ENCODE data around the gene CLSTN2.

CLSTN2 gene

GRCh38 chr3:140006331-140006730 lies 71.3 kb downstream of the CLSTN2 start:
- no peak for DNase-seq (ENCODE audit: low read depth, low spot score)

- DNase-seq (ENCODE audit: low read depth, low spot score), result no peak
These were observed 72.1 kb downstream of the CLSTN2 start for GRCh38 chr3:140007081-140007480.

- no peak for DNase-seq (ENCODE audit: low read depth, low spot score)
These were observed 73.2 kb downstream of the CLSTN2 start for GRCh38 chr3:140007911-140008869.

- DNase-seq (ENCODE audit: low read depth, low spot score), result no peak
These were observed 75.4 kb downstream of the CLSTN2 start for GRCh38 chr3:140010391-140010790.

DNA sequence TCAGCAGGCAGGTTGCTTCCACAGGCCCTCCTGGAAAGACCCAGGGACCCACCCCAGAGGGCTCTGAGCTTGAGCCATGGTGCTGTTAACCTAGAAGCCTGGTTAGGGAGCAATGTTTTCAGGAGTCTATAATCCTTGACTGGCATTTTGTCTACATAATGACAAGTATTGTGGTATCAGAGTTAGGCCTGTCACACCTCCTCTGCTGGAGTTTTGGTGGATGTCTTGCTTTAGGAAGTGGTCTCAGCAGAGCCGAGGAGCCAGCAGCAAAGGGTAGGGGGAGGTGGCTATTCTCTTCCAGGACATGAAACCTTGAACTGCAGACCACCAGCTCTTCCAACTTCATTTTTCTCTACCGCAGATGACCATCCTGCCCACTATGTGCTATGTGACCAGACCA lies 76.1 kb downstream of the CLSTN2 start:
- DNase-seq (ENCODE audit: low read depth, low spot score), result no peak

DNA sequence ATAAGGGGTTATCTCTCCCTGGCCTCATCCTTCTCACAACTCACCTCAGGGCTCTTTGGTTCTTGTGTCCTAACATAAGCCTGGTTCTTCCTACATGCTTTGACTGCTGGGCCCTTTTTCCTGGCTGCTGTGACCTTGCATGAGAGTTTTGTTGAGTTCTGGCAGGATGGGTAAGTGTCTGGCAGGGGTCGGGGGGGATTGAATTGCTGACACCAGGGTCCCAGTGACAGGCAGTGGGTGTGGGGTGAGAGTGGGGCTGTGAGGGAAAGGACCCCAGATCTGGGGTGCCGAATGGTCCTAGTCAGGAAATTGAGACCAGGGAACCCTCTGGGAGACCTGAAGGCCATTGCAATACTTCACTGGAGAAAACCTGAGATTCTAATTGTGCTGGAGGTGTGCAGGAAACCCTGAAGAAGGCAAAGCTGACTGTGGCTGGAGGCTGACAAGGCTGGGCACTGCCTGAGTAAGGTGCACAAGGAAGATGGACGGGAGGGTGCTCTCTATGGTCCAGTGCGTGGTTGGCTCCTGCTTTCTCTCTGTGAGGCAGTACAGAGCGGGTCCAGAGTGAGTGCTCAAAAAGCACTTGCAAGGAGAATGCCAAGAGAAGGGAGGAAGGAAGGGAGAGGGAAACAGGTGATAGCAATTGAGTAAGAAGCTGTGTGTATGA lies 76.8 kb downstream of the CLSTN2 start:
- DNase-seq (ENCODE audit: low read depth, low spot score), result no peak

DNA sequence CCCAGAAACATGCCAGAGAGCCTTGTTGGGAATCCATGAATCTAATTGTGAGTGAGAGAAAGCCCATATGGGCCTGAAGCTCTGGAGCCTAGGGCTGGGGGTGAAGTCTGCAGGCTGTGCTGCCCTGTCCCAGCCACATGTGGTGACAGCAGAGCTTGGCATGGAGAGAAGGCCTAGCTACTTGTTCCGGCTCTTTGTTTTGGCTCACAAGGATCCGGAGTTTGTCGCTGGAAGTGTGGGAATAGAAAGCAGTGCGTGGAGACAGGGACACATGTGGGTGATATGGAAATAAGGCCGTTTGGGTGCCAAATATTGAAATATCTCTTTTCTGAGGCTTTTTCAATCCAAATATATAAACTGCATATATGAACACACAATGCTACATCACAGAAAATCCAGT lies 78.2 kb downstream of the CLSTN2 start:
- DNase-seq (ENCODE audit: low read depth, low spot score), result no peak

- no peak for DNase-seq (ENCODE audit: low read depth, low spot score)
These were observed 80.0 kb downstream of the CLSTN2 start for GRCh38 chr3:140014831-140015495.

DNA sequence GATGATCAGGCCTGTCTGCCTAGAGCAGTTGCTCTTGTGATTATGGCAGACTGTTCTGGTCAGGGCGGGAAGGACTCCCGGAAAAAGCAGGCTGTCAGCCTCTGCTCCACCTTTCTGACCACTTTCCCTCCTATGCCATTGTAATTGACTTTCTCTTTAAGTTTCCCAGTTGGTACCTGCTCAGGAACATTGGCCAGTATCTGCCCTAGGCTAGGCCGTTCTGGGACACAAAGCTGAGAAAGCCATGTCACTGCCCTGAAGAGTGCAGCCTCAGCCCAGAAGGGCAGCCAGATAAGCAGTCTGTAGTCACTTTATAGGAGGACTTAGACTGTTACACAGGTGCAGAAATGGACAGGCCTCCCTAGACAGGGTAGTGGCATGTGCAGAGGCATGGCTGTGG lies 80.8 kb downstream of the CLSTN2 start:
- no peak for DNase-seq (ENCODE audit: low read depth, low spot score)

- no peak for DNase-seq (ENCODE audit: low read depth, low spot score)
These were observed 83.6 kb downstream of the CLSTN2 start for GRCh38 chr3:140018556-140018955.

DNA sequence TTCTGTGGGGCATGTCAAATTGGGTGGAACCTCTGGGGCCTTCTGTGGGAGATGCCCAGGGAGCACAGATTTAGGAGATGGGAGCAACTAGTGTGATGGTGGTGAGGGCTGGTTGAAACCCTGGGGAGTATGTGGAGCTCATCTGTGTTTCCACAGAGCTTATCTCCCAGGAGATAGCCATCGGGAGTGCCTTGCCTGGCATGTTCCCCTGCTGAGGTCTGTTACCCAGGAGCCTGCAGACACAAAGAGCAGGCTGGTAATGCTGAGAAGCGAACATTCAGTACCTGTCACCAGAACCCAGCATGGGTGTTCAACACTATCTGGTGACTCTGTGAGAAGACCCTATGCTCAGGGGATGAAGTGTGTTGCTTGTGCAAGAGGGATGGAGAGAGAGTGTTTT lies 85.0 kb downstream of the CLSTN2 start:
- DNase-seq (ENCODE audit: low read depth, low spot score), result no peak

DNA sequence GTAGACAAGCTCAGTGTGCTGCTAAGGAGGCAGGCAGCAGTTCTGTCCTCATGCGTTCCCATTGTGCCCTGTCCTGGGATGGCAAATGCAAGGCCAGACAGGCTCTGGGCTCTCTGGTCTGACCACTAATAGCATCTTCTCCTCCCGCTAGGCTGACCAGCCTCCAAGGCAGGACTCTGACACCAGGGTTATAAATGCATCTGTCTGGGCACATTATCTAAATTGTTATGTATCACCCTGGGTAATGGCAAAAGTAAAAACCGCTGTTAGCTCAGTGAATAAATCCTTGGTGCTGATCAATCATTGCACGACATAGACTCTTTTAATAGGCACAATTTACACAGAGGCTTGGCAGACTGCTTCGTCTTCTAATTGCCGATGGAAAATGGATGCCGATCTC lies 85.6 kb downstream of the CLSTN2 start:
- no peak for DNase-seq (ENCODE audit: low read depth, low spot score)

DNA sequence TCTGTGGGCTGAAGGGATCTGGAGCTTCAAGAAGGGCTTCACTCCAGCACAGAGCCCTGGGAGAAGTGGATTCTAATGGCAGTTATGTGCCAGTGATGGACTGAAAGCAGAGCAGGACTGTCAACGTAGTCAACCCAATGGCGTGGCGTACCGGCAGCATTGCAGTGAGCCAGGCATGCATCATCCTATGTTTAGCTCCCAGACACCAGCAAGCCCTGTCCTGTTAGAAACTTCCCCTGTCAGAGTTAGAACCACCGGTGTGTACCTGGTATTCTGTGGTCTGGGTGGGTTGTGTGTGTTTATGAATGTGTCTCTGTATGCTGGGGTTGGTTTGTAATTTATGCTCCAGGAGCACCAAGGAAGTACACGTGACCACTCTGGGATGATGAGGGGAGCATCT lies 86.3 kb downstream of the CLSTN2 start:
- DNase-seq (ENCODE audit: low read depth, low spot score), result no peak

DNA sequence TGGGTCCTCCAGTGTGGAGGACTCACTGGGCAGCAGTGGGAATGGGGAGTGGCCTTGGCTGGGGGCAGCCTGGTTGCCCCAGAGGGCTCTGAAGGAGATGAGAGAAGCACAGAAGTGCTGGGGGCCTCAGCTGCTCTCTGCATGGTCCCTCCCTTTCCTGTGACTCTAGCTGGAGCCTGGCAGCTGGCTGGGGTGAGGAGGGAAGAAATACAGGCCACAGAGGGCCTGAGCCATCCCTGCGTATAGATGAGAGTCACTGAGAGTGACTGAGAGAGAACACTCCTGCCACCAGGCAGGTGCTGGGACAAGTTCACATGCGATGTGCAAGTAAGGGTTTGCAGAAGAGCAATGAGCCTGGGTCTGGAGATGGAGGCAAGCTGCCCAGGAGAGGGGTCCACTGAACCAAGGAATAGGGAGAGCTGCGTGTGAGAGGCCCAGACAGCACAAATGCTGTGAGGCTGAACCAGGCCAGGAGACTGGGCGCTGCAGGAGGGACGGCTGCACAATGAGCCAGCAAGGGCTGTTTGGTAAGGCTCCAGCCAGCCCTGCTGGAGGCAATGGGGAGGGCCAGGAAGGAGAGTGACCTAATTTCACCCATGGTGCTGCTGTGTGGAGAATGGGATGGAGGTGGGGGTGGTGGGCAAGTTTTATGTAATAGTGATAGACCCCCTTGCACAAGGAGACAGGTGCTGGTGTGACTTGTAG lies 87.2 kb downstream of the CLSTN2 start:
- DNase-seq (ENCODE audit: low read depth, low spot score), result no peak

DNA sequence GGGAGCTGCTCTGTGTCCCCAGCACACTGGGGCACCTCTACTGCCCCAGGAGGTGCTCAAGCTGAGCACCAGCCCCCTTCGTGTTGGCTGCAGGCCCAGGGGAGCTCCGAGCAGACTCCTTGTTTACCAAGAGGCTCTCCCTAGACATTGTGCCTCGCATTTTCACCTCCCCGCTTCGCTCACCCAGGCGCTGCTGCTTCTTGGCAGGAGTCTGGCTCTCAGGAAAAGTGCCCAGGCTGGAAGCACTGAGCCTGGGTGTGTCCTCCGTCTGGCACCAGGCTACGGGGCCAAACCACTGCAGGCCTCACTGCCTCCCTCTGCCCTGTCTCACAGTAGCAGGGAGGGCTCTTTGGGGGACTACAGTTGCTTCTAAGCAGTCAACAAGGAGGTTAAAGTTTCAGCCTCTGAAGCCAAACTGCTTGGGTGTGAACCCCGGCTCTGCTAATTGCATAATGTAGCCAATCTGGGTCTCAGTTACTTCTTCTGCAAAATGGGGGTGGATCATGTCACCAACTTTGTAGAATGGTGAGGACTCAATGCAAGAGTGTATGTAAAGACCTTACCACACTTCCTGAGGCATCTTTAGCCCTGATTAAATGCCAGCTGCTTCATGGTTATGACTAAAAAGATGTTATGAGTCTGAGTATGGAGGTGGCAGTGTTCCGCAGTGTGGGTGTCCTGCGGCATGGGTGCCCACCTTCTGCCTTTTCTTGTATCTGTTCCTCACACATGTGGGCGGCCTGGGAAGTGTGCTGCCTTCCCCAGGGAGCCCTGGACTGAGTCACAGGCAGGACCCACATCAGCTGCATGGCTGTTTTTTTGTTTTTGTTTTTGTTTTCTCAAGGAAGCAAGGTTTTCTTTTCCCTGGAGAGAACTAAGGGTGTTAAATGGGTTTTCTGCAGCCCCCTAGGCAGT lies 88.9 kb downstream of the CLSTN2 start:
- no peak for DNase-seq (ENCODE audit: low read depth, low spot score)

DNA sequence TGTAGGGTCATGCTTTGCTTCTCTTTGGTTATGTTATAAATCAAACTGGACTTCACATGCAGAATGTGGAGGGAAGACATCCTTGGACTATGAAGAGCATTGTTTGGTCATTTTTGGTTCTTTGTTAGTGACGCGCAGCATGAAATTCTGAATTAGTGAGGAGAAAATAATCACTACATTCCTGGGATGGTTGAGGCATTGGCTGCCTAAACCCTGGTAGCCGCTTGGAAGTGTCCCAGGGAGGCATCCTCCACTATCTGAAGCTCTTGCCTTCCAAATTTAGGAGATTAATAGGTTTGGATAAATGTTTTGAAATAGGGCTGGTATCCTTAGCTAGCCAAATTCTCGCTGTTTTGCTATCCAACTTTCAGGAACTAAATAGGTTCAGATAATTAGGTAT lies 96.2 kb downstream of the CLSTN2 start:
- DNase-seq (ENCODE audit: low read depth, low spot score), result no peak

GRCh38 chr3:140034058-140034457 lies 99.1 kb downstream of the CLSTN2 start:
- no peak for DNase-seq (ENCODE audit: low read depth, low spot score)

DNA sequence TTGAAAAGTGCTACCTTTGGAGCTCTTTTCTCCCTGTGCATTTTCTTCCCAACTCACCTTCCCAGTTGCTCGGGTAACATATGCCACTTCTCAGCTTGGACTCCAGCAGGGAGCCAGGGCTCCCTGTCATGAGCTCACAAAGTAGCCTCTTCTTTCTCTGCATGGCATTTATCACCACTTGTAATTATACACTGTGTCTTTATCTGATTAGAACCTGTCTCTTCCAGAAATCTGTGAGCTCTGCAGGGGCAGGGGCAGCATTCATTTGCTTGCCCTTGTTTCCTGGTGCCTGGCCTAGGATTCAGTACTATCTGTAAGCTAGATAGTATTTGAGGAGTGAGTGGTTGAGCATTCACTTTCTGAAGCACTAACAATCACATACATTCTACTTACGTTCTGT lies 100.9 kb downstream of the CLSTN2 start:
- DNase-seq (ENCODE audit: low read depth, low spot score), result no peak

DNA sequence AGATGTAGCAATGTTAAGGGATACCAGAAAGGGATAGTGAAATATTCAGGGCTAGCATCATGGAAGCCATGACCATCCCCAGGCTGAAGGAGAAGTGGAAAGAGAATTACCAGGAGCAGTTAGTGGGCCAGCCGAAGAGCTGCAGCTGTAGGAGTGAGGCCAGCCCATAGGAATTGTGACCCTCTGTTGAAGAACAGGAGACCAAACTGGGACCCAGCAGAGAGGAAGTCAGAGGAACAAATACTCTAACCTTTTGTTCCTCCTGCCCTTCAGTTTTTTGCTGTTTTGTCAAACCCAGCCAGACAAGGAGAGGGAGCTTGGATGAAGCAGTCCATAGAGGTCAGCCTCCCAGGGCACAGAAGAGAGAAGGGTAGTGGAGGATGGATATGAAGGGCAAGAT lies 115.4 kb downstream of the CLSTN2 start:
- DNase-seq (ENCODE audit: low read depth, low spot score), result no peak

- peak; percentile 41 for DNase-seq (ENCODE audit: low read depth, low spot score)
These were observed 116.3 kb downstream of the CLSTN2 start for GRCh38 chr3:140051019-140051957.

All from ELF-1 (cell line).